Sigmoid colon (tissue), 7 donors: ENCODE results near the gene MAPK12. TPM values are rescaled to one million over a fixed set of nuclear protein-coding genes. Genes with fewer than 3 reads are reported as not detected.

ENCODE experiments used
- DNase-seq: peaks from one replicate; pipeline ENCODE4 v3.0.0-alpha.2; 2019
- H3K27ac ChIP-seq, 4 donors: fragments of 200-600 bp; sonication (generic); one replicate each; pipeline ENCODE4 v1.5.1; 2016 to 2019; ENCODE audit warnings: mild to moderate bottlenecking in 1 of 4
- H3K27me3 ChIP-seq, 3 donors: fragments of 200-600 bp; sonication (generic); one replicate each; pipeline ENCODE4 v1.5.1; 2019; ENCODE audit warnings: mild to moderate bottlenecking in 1 of 3
- H3K36me3 ChIP-seq, 4 donors: fragments of 200-600 bp; sonication (generic); one replicate each; pipeline ENCODE4 v1.5.1; 2016 to 2019
- H3K4me1 ChIP-seq, 4 donors: fragments of 200-600 bp; sonication (generic); one replicate each; pipeline ENCODE4 v1.5.1; 2017 to 2019
- H3K4me3 ChIP-seq, 4 donors: fragments of 200-600 bp; sonication (generic); one replicate each; pipeline ENCODE4 v1.5.1; 2017 to 2019; ENCODE audit warnings: mild to moderate bottlenecking in 2 of 4, moderate library complexity in 1 of 4
- H3K9me3 ChIP-seq, 4 donors: fragments of 200-600 bp in 3 of 4; sonication (generic) in 3 of 4; one replicate each; pipeline versions ENCODE4 v1.5.1 to v1.6.1; 2013 to 2019
- EP300 ChIP-seq, 4 donors: sonication (generic); formaldehyde crosslinking; IDR thresholded peaks; one replicate each; pipeline ENCODE4 v1.6.1; 2017; ENCODE audit warnings: antibody characterized with exemption in 4 of 4
- POLR2A ChIP-seq, 2 donors: fragments of 450-650 bp; IDR thresholded peaks; one replicate each; pipeline ENCODE4 v1.6.1; 2016; ENCODE audit warnings: antibody characterized with exemption in 2 of 2, mild to moderate bottlenecking in 2 of 2, moderate library complexity in 2 of 2
- POLR2AphosphoS5 ChIP-seq, 4 donors: sonication (generic); formaldehyde crosslinking; IDR thresholded peaks; one replicate each; pipeline ENCODE4 v1.6.1; 2017; ENCODE audit warnings: antibody characterized with exemption in 4 of 4
- WGBS, 2 donors: extraction: QIAGEN DNeasy Blood & Tissue Kit; methylation state at CpG; one replicate each; pipeline ENCODE4 v1.1.7; 2013; 5-methylcytosine and 5-hydroxymethylcytosine counted together
- intact Hi-C: fragments of 100-400 bp; cut with DNase I; formaldehyde crosslinking; loops from one replicate; pipeline ENCODE4 v1.15.1; 2023
- polyA plus RNA-seq, 3 donors: library from polyadenylated mRNA; stranded (reverse); fragments of 200-250 nt; gene quantifications; one replicate each; pipeline ENCODE4 v1.2.3, GENCODE V29; 2013
- total RNA-seq, 4 donors: library from RNA; depleted of rRNA; stranded (reverse); fragments of >200 nt; gene quantifications; one replicate each; pipeline ENCODE4 v1.1.0, GENCODE V29; 2016
- TF ChIP-seq, protein P1 (sequence below), 4 experiments: fragments of 450-650 bp in 3 of 4; fragments of 200-600 bp in 1 of 4; IDR thresholded peaks; one replicate each; pipeline ENCODE4 v1.5.1; 2016 to 2019; ENCODE audit warnings: antibody characterized with exemption in 4 of 4, mild to moderate bottlenecking in 3 of 4, moderate library complexity in 2 of 4
- donor health status: healthy with polysubstance abuse.
- donor health status: Bipolar disorder and iron deficiency.
- donor health status: healthy.

Gene MAPK12
- total and polyA plus RNA-seq, 7 donors: 0.60 to 10.0 (median 3.9) TPM

DNA sequence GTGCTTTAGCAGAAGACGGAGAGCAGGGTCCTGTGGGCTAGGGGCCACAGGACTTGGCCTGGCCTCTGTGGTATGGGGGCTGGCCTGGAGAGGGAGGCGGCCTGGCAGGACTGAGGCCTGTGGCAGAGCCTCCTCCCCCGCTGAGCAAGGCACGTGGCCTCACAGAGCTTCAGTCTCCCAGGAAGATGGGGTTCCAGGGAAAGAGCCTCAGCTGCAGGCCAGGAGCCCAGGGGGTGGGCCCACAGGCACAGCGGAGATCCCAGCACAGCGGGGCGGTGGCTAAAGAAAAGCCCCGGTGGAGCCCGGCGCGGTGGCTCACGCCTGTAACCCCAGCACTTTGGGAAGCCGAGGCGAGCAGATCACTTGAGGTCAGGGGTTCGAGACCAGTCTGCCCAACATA, 2.2 kb downstream of the MAPK12 start:
- peaks cover 17 to 74% (median 46%) of the 10 kb centered on the region in 3 donors for H3K27me3 ChIP-seq
- WGBS, 2 donors: 82 to 94% methylated on average over 15 of the region's 15 CpGs
- intact Hi-C loops: no loop called here
- TF ChIP-seq, protein P1, sequence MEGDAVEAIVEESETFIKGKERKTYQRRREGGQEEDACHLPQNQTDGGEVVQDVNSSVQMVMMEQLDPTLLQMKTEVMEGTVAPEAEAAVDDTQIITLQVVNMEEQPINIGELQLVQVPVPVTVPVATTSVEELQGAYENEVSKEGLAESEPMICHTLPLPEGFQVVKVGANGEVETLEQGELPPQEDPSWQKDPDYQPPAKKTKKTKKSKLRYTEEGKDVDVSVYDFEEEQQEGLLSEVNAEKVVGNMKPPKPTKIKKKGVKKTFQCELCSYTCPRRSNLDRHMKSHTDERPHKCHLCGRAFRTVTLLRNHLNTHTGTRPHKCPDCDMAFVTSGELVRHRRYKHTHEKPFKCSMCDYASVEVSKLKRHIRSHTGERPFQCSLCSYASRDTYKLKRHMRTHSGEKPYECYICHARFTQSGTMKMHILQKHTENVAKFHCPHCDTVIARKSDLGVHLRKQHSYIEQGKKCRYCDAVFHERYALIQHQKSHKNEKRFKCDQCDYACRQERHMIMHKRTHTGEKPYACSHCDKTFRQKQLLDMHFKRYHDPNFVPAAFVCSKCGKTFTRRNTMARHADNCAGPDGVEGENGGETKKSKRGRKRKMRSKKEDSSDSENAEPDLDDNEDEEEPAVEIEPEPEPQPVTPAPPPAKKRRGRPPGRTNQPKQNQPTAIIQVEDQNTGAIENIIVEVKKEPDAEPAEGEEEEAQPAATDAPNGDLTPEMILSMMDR (IDR thresholded peaks at IDR 0.05): no peak
- no peak for DNase-seq
- H3K27ac ChIP-seq: no peak overlapping the region
- H3K4me1 ChIP-seq: peaks cover 0 to 20% (median 18%) of the 10 kb centered on the region in 4 donors
- H3K4me3 ChIP-seq: no peak overlapping the region
- no peaks in the 10 kb centered on the region for H3K9me3 ChIP-seq
- no peaks in the 10 kb centered on the region for H3K36me3 ChIP-seq

DNA sequence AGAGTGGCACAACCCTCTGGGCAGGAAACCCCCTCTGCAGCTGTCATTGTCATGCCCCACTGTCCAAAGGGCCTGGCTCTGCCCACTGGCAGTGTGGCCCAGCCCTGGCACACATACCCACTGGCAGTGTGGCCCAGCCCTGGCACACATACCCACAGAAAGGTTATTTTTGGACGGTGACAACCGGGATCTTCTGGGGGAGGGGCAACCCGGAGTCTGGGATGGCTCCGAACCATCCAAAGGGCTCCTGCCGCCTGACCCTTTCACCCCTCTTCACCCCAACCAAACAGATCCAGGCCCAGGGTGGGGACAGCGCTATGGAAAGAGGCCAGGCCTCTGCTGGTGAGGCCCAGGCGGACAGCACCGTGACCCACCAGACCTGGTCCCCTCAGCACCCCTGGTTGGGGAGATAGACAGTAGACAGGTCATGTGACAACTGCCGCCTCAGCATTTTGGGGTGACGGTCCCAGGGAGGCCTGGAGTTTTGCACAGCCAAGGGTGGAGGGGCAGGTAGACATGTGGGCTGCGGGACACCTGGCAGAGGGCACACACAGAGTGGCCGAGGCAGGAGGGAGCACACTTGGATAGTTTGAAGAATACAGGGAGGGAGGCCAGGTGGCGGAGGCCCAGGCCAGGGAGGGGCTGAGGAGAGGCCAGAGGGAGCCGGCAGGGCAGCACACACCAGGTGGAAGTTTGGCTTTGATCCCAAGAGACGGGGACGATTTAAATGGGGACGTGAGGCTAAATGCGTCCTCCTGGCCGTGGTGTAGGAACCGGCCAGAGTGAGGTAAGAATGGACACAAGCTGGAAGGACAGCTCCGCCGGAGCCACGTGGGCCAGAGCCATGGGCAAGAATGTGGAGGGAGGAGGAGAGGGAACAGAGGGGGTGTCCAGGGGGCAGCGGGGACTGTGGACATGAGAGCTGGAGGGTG, 2.9 kb downstream of the MAPK12 start:
- Histone ChIP-seq H3K4me3 (no peak overlapping the region), H3K27me3 (peaks cover 17 to 70% (median 45%) of the 10 kb centered on the region in 3 donors), H3K36me3 (no peaks in the 10 kb centered on the region), H3K4me1 (peaks cover 0 to 20% (median 18%) of the 10 kb centered on the region in 4 donors), H3K9me3 (no peaks in the 10 kb centered on the region), H3K27ac (no peak overlapping the region)
- no peak for DNase-seq
- TF ChIP-seq EP300 (IDR thresholded peaks at IDR 0.05) (no peak), POLR2A (IDR thresholded peaks at IDR 0.05) (no peak), POLR2AphosphoS5 (IDR thresholded peaks at IDR 0.05) (no peak)
- TF ChIP-seq, protein P1 (IDR thresholded peaks at IDR 0.05): no peak
- intact Hi-C loops: no loop called here
- WGBS, 2 donors: 56 to 87% methylated on average over 24 of the region's 24 CpGs

DNA sequence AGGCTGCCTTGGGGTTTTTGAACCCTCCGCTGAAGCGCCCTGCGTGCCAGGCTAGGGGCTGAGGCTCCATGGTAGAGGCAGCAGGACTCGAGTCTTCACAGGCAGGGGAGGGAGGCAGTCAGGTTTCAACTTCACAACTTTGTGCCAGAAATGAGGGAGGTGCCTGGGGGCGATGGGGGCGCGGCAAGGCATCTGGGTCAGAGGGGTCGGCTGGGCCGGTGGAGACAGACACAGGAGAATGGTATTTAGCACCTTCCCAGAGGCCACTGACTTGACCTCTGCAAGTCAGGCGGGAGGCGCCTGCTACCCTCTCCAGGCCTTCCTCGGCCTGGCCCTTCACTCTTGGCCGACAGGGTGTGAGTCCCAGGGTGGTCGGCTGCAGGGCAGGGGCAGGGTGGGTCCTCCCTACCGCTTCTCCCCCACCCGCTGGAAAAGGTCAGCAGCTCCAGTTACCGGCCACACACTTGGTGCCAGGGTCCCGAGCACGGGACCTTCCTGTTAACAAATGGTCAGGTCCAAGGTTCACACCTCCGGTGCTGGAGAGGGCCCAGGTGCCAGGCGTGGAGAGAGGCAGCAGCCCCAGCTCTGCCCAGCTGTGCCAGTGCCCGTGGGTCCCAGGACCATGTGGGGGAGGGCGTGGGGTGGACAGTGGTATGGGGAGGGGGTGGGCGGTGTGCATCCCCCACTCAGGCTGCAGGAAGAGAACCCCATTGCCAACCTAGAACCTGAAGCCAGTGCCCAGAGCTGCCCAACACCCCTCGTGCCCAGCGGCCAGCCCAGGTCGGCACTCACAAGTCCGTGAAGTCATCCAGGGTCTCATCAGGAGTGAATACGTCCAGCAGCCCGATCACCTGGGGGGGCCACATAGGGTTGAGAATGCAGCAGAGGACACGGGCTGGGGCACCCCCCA, 3.8 kb downstream of the MAPK12 start:
- intact Hi-C loops: no loop called here

DNA sequence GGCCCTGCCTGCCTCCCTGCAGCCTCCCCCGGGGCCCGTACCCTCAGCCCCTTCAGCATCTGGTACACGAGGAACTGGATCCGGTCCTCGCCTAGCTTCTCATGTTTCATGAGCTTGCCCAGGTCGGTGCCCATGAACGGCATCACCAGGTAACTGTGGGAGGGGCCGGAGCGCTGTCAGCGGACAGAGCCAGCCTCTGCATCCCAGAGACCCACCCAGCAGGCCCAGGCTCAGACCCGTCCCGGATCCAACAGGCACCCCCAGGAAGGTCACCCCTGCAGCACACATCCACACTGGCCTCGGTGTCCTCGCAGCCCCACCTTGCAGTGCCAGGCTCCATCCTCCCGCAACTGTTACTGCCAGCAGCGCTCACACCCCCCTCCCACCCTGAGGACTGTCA, 4.4 kb downstream of the MAPK12 start:
- 41 to 84% methylated on average over 16 of the region's 16 CpGs for WGBS, 2 donors
- Histone ChIP-seq H3K27me3 (peaks cover 5 to 55% (median 29%) of the 10 kb centered on the region in 3 donors), H3K36me3 (no peaks in the 10 kb centered on the region), H3K9me3 (no peaks in the 10 kb centered on the region), H3K4me3 (no peak overlapping the region), H3K4me1 (peaks cover 0 to 18% (median 17%) of the 10 kb centered on the region in 4 donors), H3K27ac (no peak overlapping the region)
- TF ChIP-seq POLR2A (IDR thresholded peaks at IDR 0.05): no peak
- no peak for TF ChIP-seq EP300 (IDR thresholded peaks at IDR 0.05)
- TF ChIP-seq, protein P1 (IDR thresholded peaks at IDR 0.05): no peak
- TF ChIP-seq POLR2AphosphoS5 (IDR thresholded peaks at IDR 0.05): no peak
- DNase-seq: no peak
- intact Hi-C loops: no loop called here

More for the DNA sequence above, 3.8 kb downstream of the MAPK12 start:
- DNase-seq: no peak
- no peak overlapping the region for H3K27ac ChIP-seq
- H3K4me1 ChIP-seq: peaks cover 0 to 20% (median 18%) of the 10 kb centered on the region in 4 donors
- H3K9me3 ChIP-seq: no peaks in the 10 kb centered on the region
- TF ChIP-seq EP300 (IDR thresholded peaks at IDR 0.05) (no peak), POLR2A (IDR thresholded peaks at IDR 0.05) (no peak), POLR2AphosphoS5 (IDR thresholded peaks at IDR 0.05) (no peak)
- TF ChIP-seq, protein P1 (IDR thresholded peaks at IDR 0.05): no peak
- H3K4me3 ChIP-seq: no peak overlapping the region
- H3K27me3 ChIP-seq: peaks cover 12 to 61% (median 36%) of the 10 kb centered on the region in 3 donors
- WGBS, 2 donors: 35 to 77% methylated on average over 31 of the region's 31 CpGs
- H3K36me3 ChIP-seq: no peaks in the 10 kb centered on the region
